Hepatocyte (in vitro differentiated cells): ENCODE results near the gene NOXA1. TPM values are rescaled to one million over a fixed set of nuclear protein-coding genes. Genes with fewer than 3 reads are reported as not detected.

ENCODE experiments used
- DNase-seq: peaks from one replicate; pipeline ENCODE4 v3.0.0-alpha.2; 2016; ENCODE audit warnings: low spot score
- H2AFZ ChIP-seq: fragments of 200-600 bp; sonication (generic); 2 replicates; pipeline ENCODE4 v1.6.0; 2016; ENCODE audit warnings: antibody characterized with exemption, mild to moderate bottlenecking
- H3K27ac ChIP-seq: fragments of 200-600 bp; sonication (generic); 2 replicates; pipeline ENCODE4 v1.5.1; 2016; ENCODE audit warnings: mild to moderate bottlenecking
- H3K27me3 ChIP-seq: fragments of 200-600 bp; sonication (generic); 2 replicates; pipeline ENCODE4 v1.6.1; 2016
- H3K36me3 ChIP-seq: fragments of 200-600 bp; sonication (generic); replicated peaks from 2 replicates; pipeline ENCODE4 v1.5.1; 2016; ENCODE audit warnings: low read depth; ENCODE audit not compliant: insufficient read depth
- H3K4me1 ChIP-seq: fragments of 200-600 bp; sonication (generic); 2 replicates; pipeline ENCODE4 v1.5.1; 2016; ENCODE audit warnings: mild to moderate bottlenecking, moderate library complexity; ENCODE audit not compliant: insufficient read depth
- H3K4me2 ChIP-seq: fragments of 200-600 bp; sonication (generic); 2 replicates; pipeline ENCODE4 v1.6.0; 2016
- H3K4me3 ChIP-seq: fragments of 200-600 bp; sonication (generic); 2 replicates; pipeline ENCODE4 v1.5.1; 2016; ENCODE audit warnings: mild to moderate bottlenecking
- H3K79me2 ChIP-seq: fragments of 200-600 bp; sonication (generic); 2 replicates; pipeline ENCODE4 v1.6.0; 2017; ENCODE audit warnings: mild to moderate bottlenecking
- H3K9me2 ChIP-seq: fragments of 200-600 bp; sonication (generic); replicated peaks from 2 replicates; pipeline ENCODE4 v1.6.0; 2017; ENCODE audit warnings: mild to moderate bottlenecking; ENCODE audit not compliant: insufficient read depth
- H3K9me3 ChIP-seq: fragments of 200-600 bp; sonication (generic); 2 replicates; pipeline ENCODE4 v1.5.1; 2016; ENCODE audit warnings: low read depth, mild to moderate bottlenecking
- H4K20me1 ChIP-seq: fragments of 200-600 bp; sonication (generic); 2 replicates; pipeline ENCODE4 v1.6.0; 2016; ENCODE audit warnings: mild to moderate bottlenecking; ENCODE audit not compliant: insufficient read depth, poor library complexity, severe bottlenecking
- EZH2 ChIP-seq: fragments of 200-600 bp; sonication (generic); IDR thresholded peaks from 2 replicates; pipeline ENCODE4 v1.6.1; 2016; ENCODE audit warnings: antibody characterized with exemption, mild to moderate bottlenecking, borderline replicate concordance
- EZH2phosphoT487 ChIP-seq: fragments of 200-600 bp; sonication (generic); IDR thresholded peaks from one replicate; pipeline ENCODE4 v1.6.1; 2018; ENCODE audit warnings: antibody characterized with exemption, mild to moderate bottlenecking, low read depth, moderate library complexity; ENCODE audit not compliant: unreplicated experiment, severe bottlenecking
- WGBS: methylation state at CpG from one replicate; pipeline ENCODE4 v1.1.6; 2016; ENCODE audit warnings: low lambda C conversion rate; ENCODE audit errors: missing lambda C conversion rate; 5-methylcytosine and 5-hydroxymethylcytosine counted together
- polyA plus RNA-seq: library from polyadenylated mRNA; unstranded; fragments of >200 nt; fragmentation: Nextera tagmentation; extraction: Ambion mirVana; gene quantifications from 2 replicates; pipeline ENCODE4 v1.2.1, GENCODE V29; 2016
- total RNA-seq: library from RNA; depleted of rRNA; stranded (reverse); fragments of >200 nt; gene quantifications from 2 replicates; pipeline ENCODE4 v1.2.3, GENCODE V29; 2014
- TF ChIP-seq, protein P1 (sequence below): fragments of 200-600 bp; sonication (generic); IDR thresholded peaks from 2 replicates; pipeline ENCODE4 v1.5.1; 2016; ENCODE audit warnings: antibody characterized with exemption, mild to moderate bottlenecking; ENCODE audit not compliant: poor library complexity

Gene NOXA1
- total and polyA plus RNA-seq, 2 experiments from 2014 or later: 7.2 to 12.5 TPM

DNA sequence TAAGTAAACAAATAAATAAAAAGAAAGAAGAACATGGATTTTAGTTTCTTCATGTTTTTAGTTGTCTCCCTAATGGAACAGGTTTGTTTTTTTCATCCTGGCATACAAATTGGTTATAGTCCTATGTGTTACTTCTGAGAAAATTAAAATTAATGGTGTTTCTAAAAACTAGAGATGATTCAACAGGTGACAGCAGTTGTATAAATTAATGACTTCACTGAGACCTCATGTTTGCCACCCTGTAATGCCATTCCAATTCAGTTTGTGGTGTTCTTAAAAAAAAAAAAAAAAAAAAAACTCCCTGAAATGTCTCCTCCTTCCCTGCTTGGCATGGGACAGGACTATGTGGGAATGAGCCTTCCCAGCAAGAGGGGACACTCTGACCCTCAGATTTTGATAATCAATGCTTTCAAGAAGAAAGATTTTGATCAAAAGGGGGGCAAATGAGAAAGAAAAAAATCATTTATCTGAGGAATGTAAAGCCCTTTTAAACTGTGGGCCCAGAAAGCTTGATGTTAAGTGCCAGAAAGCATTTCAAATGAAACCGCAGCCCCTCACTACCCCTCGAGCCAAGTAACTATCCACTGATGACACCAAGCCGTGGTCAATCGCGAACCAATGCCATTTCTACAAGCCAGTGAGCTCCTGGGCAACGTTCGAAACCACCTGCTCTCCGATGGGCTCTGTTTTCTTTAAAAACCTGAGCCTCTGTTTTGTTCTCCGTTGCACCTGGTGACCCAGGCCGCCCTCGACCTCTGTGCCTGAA is 1.2 kb upstream of the NOXA1 start:
- TF ChIP-seq, protein P1, sequence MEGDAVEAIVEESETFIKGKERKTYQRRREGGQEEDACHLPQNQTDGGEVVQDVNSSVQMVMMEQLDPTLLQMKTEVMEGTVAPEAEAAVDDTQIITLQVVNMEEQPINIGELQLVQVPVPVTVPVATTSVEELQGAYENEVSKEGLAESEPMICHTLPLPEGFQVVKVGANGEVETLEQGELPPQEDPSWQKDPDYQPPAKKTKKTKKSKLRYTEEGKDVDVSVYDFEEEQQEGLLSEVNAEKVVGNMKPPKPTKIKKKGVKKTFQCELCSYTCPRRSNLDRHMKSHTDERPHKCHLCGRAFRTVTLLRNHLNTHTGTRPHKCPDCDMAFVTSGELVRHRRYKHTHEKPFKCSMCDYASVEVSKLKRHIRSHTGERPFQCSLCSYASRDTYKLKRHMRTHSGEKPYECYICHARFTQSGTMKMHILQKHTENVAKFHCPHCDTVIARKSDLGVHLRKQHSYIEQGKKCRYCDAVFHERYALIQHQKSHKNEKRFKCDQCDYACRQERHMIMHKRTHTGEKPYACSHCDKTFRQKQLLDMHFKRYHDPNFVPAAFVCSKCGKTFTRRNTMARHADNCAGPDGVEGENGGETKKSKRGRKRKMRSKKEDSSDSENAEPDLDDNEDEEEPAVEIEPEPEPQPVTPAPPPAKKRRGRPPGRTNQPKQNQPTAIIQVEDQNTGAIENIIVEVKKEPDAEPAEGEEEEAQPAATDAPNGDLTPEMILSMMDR: no peak
- TF ChIP-seq EZH2phosphoT487: no peak
- no peaks in the 10 kb centered on the region for H3K36me3 ChIP-seq
- H3K9me3 ChIP-seq: no peaks in the 10 kb centered on the region
- H3K4me1 ChIP-seq: peaks cover 20% of the 10 kb centered on the region
- WGBS: 7% methylated on average over 11 of the region's 11 CpGs
- DNase-seq: peak; percentile 5
- H3K4me2 ChIP-seq: peak overlapping the region; percentile 98
- H2AFZ ChIP-seq: peak overlapping the region; percentile 99
- H4K20me1 ChIP-seq: no peaks in the 10 kb centered on the region
- peak overlapping the region; percentile 88 for H3K27ac ChIP-seq
- H3K27me3 ChIP-seq: no peaks in the 10 kb centered on the region
- no peaks in the 10 kb centered on the region for H3K9me2 ChIP-seq
- H3K4me3 ChIP-seq: peak overlapping the region; percentile 98
- H3K79me2 ChIP-seq: peaks cover 46% of the 10 kb centered on the region

DNA sequence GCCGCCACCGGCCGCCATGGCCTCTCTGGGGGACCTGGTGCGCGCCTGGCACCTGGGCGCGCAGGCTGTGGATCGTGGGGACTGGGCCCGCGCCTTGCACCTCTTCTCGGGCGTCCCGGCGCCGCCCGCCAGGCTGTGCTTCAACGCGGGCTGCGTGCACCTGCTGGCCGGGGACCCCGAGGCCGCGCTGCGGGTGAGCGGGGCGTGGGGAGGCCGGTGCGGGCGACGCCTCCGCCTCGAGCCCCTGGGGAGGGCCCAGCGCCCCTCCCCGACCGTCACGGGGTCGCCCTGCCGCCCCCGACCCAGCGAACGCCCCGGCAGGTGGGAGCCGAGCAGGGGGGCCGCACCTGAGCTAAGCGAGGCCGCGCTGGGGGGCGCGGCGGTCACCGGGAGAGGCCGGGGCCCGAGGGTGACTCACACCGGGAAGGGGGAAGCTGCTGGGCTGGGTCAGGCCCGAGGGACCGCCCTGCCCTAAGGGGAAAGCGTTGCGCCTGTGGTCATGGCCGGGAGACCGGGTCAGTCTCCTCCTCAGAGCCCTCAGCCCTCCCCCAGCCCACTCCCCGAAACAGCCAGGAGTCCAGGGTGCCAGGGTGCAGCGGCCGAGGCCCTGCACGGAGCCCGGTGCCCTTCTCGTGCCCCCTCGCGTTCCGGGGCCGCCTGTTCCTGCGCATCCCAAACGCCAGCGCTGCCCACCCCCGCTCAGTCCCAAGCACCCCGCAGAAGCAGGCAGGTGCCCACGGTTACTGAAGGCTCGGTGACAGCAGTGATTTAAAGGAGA is 510 bp downstream of the NOXA1 start:
- Histone ChIP-seq H2AFZ (peak overlapping the region; percentile 78), H4K20me1 (no peaks in the 10 kb centered on the region), H3K4me1 (peaks cover 20% of the 10 kb centered on the region), H3K27me3 (no peaks in the 10 kb centered on the region), H3K4me2 (peak overlapping the region; percentile 88), H3K9me3 (no peaks in the 10 kb centered on the region), H3K36me3 (no peaks in the 10 kb centered on the region), H3K27ac (peak overlapping the region; percentile 93), H3K9me2 (no peaks in the 10 kb centered on the region), H3K4me3 (peak overlapping the region; percentile 55), H3K79me2 (peaks cover 39% of the 10 kb centered on the region)
- WGBS: 43% methylated on average over 33 of the region's 77 CpGs
- no peak for TF ChIP-seq EZH2
- TF ChIP-seq, protein P1: no peak
- TF ChIP-seq EZH2phosphoT487: no peak
- peak; percentile 80 for DNase-seq

DNA sequence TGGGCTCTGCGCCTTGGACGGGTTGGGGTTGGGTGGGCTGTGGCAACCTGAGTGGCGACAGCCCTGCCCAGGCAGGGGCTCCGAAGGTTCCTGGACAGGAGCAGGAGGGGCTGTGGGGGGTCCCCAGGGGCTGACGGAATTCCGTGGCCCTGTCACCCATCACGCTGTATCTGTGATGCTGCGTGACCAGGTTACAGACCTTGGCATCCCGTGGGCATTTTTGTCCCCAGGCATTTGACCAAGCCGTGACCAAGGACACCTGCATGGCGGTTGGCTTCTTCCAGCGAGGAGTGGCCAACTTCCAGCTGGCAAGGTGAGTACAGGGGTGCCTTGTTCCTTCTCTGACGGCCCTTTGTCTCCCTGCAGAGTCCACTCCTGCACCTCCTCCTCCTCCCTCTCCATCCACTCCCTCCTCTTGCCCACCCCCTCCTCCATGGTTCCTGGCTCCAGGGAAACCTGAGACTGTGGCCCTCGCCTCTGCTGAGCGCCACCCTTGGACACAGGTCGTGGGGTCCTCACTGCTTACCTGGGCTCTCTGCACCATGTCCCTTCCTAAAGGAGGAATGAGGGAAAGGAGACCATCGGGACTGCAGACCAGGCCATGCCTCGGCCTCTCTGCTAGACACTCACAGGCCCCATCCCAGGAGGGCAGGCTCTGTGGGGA is 3.0 kb downstream of the NOXA1 start:
- no peak overlapping the region for H3K27ac ChIP-seq
- no peak overlapping the region for H3K4me2 ChIP-seq
- peaks cover 17% of the 10 kb centered on the region for H3K79me2 ChIP-seq
- H3K4me1 ChIP-seq: peaks cover 13% of the 10 kb centered on the region
- no peaks in the 10 kb centered on the region for H3K27me3 ChIP-seq
- H3K9me3 ChIP-seq: no peaks in the 10 kb centered on the region
- H4K20me1 ChIP-seq: no peaks in the 10 kb centered on the region
- 87% methylated on average over 17 of the region's 18 CpGs for WGBS
- TF ChIP-seq EZH2: no peak
- no peak for TF ChIP-seq EZH2phosphoT487
- TF ChIP-seq, protein P1: no peak
- no peak overlapping the region for H3K4me3 ChIP-seq
- H2AFZ ChIP-seq: no peak overlapping the region
- H3K36me3 ChIP-seq: no peaks in the 10 kb centered on the region
- no peaks in the 10 kb centered on the region for H3K9me2 ChIP-seq
- DNase-seq: no peak
